ENCODE measurements around the gene TBC1D13.
"Not testable (repeated sequence)": the region's sequence is repeated elsewhere in the genome, so short reads cannot be mapped to it uniquely, and the experiment has no call there.

Gene TBC1D13

DNA sequence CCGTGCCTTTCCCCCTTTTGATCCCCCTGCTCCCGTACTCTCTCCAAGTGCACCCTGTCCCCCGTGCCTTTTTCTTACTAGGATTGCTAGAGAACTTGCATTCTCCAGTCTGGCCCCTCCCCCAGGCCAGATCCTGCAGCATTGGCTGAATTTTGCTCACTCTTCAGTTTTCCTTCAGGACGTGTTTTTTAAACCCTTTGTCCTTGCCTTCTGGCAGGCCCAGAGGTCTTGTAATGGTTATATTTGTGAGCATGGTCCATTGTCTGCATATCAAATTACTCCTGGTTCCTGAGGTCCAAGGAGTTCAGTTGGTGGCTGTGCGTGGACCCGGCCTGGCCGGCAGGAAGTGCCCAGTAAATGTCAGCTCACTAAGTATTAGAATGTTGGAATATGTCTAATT lies 606 bp downstream of the TBC1D13 start:
- no peak for DNase-seq

DNA sequence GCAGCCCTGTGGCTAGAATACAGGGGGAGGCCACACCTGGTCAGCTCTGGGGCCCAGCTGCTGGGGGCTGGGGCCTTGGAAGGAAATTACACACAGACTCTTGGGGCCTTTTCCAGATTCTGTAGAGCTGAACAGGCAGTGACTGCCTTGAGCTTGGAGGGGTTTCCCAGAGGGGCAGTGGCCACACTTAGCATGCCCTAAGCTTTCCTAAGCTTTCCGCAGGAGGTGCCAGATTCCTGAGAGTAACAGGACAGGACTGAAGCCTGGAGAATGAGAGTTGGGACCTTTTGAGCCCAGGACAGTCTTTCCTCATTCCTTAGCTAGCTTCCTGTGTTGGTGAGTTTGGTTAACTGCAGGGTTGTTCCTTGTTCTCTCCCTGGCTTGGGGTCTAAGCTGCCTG lies 1.4 kb downstream of the TBC1D13 start:
- DNase-seq: no peak

DNA sequence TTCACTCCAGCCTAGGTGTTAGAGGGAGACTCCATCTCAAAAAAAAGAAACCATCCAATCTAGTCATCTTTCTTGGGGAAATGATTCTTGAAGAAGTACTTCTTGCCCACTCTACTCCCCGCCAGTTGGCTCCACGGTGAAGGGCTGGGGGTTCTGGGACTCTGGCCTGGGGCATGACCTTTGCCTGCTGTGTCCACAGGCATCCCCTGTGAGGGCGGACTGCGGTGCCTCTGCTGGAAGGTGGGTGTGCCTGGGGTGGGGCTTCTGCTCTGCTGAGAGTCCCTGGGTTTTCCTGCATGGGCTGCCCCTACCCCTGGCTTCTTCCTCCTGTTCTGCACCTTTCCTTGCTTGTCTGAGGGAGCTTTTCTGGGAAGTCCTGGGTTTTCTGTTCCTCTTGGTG lies 3.5 kb downstream of the TBC1D13 start:
- DNase-seq: no peak

DNA sequence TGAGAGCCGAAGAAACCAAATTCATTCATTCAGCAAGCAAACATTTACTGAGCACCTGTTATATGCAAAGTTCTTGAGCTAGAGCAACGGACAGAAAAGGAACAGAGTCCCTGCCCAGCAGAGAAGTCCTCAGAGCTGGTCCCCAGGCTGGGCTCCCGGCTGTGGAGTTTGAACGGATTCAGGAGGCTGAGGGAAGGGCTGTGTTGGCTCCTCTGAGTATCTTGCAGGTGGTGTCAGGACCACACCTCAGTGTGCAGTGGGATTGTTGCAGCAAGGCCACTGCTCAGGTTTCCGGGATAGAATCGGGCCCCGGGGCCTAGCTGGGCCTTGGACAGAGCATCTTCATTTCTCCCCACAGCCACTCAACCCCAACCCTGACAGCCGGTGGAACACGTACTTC lies 5.1 kb downstream of the TBC1D13 start:
- no peak for DNase-seq

DNA sequence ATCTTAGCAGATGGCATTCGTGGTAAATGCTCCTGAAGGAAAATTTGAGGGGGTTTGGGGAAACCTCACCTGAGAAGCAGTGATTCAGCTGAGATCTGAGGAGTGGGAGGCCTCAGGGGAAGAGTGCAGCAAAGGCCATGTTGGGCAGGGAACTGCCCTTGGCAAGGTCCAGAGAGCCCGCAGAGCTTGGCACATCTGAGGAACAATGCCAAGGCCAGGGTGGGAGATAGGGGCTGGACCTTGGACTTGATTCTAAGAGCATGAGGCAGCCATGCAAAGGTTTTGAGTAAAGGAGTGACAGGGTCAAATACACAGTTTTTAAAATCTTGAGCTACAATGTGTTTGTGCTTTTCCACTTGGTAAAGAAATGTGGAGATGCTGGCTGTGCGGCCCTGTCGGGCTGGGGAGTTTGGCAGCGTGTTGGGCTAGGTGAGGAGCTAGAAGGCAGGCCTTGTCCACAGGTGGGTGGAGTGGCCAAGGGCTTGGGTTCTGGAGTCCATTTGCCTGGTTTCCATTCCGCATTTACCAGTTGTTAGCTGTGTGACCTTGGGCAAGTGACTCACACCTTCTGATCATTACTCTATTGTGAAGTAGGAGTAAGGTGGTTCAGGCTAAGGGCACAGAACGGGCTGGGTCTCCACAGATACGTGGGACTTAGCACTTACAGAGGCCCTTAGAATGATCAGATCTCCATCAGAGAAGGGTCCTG lies 6.1 kb downstream of the TBC1D13 start:
- no peak for DNase-seq

DNA sequence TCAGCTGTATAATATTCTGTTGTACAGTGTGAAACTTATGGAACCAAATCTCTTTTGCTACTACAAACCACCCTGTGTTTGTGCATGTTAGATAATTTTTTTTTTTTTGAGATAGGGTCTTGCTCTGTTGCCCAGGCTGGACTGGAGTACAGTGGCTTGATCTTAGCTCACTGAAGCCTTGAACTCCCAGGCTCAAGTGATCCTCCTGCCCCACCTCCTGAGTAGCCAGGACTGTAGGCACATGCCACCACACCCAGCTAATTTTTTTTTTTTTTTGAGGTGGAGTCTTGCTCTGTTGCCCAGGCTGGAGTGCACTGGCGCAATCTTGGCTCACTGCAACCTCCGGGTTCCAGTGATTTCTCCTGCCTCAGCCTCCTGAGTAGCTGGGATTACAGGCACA lies 7.9 kb downstream of the TBC1D13 start:
- not testable (repeated sequence) for DNase-seq

DNA sequence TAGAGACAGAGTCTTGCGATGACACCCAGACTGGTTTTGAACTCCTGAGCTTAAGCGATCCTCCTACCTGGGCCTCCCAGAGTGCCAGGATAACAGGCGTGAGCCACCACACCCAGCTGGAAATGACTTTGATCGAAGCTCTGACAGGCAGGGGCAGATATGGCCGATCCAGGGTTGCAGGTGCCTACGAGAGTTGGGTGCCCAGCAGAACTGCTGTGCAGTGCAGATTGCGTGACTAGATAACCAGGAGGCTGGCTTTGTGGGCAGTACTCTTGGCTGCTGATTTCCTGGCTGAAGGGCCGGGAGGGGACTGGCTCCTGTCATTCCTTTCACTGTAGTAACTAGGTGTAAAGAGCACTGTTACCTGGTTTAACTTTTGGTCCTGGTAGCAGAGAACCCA lies 11.8 kb downstream of the TBC1D13 start:
- DNase-seq: no peak

DNA sequence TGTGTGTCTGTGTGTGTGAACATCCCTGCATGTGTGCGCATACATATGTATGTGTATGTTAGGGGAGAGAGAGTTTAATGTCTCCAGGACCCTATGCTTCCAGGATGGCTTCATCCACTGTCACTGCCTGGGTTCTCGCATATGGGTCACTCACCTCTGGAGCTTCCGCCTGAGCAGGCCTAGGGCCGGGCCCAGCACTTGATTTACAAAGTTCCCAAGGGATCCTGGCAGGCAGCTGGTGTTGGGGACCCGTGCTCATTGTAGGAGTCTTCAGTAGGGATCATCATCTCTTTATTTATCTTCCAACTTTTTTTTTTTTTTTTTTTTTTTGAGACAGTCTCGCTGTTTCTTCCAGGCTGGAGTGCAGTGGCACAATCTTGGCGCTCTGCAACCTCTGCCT lies 13.0 kb downstream of the TBC1D13 start:
- no peak for DNase-seq

DNA sequence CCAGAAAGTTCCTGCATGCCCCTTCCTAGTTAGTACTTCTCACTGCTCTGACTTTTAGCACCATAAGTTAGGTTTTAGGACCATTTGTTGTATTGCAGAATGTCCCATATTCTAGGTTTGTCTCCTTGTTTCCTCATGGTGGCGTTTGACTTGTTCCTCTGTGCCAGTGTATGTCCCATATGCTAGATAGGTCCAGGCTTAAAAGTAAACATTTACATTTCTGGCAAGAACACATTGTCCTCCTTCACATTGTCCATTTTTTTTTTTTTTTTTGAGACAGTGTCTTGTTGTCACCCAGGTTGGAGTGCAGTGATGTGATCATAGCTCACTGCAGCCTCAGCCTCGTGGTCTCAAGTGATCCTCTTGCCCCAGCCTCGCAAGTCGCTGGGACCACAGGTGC lies 15.4 kb downstream of the TBC1D13 start:
- DNase-seq: no peak

DNA sequence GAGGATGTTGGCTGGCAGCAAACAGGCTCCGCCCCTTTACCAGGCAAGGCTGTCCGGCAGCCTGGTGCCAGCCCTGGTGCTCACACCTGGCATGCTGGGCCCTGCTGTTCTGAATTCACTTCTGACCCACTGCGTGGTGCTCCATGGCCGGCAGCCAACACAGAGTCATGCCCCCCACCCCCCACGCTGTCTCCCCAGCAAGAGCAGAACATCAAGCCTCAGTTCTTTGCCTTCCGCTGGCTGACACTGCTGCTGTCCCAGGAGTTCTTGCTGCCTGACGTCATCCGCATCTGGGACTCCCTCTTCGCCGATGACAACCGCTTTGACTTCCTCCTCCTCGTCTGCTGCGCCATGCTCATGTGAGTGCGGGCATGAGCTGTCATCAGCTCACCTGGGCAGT lies 18.6 kb downstream of the TBC1D13 start:
- no peak for DNase-seq

DNA sequence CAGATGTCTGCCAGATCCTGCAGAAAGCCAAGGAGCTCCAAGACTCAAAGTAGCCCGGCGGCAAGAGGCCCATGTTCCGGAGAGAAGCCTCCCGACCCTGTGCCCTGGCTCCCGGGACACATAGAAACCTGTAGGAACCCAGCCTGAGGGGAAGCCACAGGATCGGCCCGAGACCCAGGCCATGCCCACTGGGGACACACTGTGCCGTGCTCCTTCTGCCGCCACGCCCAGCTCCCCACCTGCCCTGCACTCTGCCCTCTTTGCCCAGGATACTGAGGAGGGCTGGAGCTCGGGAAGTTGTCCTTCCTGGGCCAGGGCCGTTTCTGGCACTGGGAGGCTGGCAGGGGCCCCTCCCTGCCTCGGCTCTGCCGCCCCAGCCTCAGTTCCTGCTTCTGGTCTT lies 20.8 kb downstream of the TBC1D13 start:
- DNase-seq: no peak

DNA sequence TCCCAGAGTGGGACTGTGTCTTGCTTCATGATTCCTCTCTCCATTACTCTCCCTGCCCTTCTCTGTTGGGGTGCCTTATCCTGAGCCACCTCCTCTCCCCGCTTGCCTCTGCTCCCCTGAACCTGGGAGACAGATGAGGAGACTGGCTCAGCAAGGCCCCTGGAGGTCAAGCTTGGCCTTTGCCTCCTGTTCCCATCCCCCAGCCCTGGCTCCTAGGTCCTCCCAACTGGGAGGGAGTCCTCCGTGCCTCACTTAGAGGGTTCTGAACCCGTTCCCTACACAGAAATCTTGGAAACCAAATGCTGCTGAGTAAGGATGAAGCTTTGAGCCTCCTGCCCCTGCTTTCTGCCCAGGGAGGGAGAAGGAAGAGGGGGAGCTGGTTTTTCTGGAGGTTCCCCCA lies 21.5 kb downstream of the TBC1D13 start:
- no peak for DNase-seq

DNA sequence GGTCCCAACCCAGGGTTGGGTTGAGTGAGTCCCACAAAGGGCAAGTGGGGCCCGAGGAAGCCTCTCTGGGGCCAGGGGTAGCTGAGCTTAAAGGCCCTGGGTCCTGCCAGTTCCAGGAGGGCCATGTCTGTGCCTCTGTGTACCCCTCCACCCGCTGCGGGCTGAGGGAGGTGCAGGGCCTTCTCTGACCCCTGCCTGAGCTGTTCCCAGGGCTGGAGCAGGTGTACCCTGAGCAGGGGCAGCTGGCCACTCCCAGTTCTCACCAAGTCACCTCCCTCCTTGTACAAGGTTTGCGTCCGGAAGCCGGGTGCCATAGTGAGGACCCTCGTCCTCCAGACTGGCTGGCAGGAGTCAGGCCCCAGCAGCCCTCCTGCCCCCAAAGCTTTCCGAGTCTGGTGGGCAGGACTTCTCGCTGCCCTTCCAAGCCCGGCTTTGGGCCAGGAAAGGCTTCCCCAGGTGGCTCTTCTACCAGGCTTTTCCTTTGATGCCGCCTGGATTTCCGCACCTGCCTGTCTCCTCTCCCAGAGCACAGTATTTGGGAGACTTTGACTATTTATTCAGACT lies 22.1 kb downstream of the TBC1D13 start:
- no peak for DNase-seq

DNA sequence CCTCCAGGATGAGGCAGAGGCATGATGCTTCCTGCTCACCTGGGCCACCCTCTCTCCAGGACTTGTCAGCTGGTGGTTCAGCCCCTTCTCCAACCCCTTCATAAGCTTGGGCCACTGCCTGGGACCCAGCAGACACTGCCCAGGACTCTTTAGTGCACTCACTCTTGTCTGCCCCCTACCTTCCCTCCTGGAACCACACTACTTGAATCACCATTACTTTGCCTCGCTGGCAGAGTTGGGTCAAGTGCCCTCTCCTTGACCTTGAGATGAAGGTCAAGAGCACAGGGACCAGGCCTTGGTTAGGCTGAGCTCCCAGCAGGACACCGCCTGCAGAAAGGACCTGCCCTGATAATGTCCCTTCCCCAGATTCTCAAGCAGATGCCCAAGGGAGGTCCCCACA lies 22.8 kb downstream of the TBC1D13 start:
- DNase-seq: no peak

DNA sequence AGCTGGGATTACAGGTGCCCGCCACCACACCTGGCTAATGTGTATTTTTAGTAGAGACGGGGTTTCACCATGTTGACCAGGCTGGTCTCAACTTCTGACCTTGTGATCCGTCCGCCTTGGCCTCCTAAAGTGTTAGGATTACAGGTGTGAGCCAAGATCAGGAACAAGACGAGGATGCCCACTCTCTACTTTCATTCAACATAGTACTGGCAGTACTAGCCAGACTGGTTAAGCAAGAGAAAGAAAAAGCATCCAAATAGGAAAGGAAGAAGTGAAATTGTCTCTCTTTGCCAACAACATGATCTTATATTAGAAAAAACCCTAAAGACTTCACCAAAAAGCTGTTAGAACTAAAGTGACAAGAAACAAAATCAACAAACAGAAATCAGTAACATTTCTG lies 23.8 kb downstream of the TBC1D13 start:
- DNase-seq: no peak

DNA sequence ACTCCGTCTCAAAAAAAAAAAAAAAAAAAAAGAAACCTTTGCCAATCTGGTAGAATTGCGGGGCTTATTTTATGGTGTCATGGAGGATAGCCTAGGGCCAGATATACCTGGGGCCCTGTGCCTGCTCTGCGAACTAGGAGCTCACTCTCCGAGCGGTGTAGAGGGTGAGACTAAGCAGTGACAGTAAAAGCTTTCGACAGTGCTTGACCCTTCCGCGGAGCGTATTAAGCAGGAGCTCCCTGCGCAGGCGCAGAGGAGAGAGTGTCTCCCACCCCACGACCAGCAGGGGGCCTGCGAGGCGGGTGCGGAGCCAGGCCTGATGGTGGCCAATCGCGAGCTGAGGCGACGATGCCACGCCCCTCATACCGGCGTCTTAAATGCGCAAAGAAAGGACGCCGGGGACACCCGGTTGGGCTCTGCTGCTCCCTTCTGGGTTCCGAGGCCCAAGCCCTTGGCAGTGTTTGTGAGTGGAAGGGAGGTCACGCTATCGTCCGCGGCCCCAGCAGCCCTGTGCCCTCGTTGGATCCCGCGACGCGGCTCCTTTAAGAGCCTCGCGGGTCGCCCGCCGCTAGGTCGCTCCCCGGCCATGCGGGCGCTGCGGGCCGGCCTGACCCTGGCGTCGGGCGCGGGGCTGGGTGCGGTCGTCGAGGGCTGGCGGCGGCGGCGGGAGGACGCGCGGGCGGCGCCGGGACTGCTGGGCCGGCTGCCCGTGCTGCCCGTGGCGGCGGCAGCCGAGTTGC lies 31.2 kb downstream of the TBC1D13 start, which contains the start of gene ENDOG:
TSS of gene ENDOG (plus strand) at position 402 of the 740 bp plus-strand sequence. CDS start at position 587, 185 bp downstream.
- DNase-seq: peak; percentile 90

DNA sequence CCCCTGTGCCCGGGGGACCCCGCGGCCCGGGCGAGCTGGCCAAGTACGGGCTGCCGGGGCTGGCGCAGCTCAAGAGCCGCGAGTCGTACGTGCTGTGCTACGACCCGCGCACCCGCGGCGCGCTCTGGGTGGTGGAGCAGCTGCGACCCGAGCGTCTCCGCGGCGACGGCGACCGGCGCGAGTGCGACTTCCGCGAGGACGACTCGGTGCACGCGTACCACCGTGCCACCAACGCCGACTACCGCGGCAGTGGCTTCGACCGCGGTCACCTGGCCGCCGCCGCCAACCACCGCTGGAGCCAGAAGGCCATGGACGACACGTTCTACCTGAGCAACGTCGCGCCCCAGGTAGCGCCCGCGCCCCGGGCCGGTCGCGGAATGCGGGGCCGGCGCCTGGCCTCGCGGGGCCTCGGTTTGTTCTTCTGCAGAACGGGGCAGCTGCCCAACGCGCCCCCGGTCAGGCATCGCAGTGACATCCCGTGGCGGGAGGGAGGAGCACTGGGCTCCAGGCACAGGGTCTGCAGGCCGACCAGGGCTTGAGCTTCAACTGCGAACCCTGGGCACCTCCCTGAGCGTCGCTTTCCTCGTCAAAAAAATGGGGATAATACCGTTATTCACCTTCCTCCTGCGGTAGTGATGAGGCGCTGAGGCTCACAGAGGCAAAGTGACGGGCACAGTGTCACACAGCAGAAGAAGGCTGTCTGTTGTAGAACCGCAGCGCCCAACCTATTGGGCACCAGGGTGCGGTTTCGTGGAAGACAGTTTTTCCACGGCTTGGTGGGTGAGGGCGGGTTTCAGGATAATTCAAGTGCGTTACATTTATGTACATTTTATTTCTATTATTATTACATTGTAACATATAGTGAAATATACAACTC lies 32.0 kb downstream of the TBC1D13 start:
- no peak for DNase-seq

DNA sequence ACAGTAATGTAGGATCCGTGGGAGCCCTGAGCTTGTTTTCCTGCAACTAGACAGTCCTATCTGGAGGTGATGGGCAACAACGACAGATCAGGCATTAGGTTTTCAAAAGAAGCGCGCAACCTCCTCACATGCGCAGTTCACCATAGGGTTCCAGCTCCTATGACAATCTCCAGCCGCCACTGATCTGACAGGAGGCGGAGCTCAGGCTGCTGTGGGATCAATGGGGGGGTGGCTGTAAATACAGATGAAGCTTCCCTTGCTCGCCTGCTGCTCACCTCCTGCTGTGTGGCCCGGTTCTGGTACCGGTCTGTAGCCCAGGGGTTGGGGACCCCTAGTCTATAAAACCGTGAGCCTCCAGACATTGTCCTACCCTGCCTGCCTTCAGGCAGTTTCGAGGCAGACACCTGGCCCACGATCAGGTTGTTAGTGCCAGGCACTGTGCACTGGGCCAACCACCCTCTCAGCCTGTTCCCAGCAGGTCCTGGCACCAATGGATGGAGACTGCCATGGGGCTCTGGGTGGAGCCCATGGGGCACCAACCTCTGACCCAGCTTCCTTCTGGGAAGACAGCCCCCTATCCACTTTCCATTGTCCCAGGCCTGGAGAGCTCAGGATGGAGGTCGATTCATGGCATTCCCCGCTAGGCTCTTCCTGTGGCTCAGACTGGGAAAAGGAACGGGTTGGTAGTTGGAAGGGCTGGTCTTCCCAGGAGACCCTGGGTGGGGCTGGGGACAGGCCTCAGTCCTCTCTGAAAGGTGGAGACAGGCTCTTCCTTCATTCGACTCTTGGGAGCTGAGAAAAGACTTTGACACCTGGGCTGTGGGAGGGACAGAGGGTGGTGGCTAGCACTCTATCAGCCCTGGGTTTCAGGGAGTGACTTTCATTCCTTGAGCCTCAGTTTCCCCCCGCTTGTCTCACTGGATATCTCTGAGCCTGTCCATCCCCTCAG lies 32.9 kb downstream of the TBC1D13 start:
- DNase-seq: no peak

DNA sequence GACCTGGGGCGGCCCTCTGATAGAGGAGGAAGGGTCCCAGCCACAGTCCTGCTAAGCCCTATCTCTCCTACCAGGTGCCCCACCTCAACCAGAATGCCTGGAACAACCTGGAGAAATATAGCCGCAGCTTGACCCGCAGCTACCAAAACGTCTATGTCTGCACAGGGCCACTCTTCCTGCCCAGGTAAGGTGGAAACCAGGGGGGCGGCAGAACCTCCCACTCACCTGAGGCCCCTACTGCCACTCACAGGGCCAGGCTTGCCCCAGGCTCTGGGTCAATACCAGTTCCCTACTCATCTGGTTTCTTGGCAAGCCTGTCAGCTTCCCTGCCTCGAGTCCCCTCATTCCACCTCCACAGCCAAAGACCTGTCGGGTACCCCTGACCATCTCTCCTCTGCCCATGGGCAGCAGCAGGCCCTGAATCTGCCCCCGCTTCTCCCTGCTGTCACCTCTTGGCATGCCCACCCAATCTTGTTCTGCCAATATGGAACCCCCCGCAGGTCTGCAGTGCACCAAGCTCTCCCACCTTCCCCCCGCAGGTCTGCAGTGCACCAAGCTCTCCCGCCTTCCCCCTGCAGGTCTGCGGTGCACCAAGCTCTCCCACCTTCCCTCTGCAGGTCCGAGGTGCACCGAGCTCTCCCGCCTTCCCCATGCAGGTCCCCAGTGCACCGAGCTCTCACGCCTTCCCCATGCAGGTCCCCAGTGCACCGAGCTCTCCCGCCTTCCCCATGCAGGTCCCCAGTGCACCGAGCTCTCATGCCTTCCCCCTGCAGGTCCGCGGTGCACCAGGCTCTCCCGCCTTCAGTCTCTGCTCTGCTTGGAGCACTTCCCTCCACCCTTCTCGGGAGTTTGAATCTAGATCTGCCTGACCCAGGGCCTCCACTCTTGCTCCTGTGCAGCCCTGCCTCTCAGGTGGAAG lies 33.9 kb downstream of the TBC1D13 start:
- no peak for DNase-seq

DNA sequence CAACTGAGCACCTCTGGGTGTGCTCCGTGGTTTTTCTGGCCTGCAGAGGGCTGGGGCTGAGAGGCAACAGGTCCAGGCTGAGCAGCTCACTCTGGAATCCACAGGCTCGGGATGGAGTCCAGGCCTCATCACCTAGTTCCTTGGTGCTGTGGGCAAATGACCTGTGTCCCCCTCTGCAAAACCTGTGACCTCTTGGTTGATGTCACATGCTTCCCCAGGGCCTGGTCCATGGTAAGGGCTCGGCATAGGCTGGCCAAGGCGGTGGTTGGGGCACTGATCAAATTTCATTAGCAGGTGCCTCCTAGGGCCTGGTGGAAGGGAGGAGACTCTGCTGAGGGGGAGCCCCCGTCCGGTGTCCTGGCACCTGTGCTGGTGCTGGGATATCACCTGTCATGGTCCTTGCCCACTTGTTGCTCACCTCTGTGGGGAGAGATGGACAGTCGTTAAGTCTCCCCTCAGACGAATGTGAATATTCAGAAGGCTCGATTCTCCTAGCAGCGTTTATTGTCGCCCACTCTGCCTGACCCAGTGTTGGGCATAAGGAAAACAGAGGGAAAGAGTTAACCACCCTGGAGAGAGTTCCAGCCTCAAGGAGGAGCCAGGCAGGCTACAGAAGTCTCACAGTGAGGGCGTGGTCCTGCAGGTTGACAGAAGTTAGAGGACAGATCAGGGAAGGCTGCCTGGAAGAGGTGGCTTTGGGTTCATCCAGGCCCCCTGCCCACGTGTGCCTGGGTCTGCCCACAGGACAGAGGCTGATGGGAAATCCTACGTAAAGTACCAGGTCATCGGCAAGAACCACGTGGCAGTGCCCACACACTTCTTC lies 34.7 kb downstream of the TBC1D13 start:
- DNase-seq: no peak

Measured in NCI-H1694 (cell line).